DMS53 treated with DMSO at 0.1 percent for 48 hours (cell line): ENCODE results near the gene PER2.
"Not testable (repeated sequence)": the region's sequence is repeated elsewhere in the genome, so short reads cannot be mapped to it uniquely, and the experiment has no call there.

Experiments
- DNase-seq: peaks from one replicate; lab custom pipeline; 2025; ENCODE audit not compliant: unreplicated experiment; lab: John Stamatoyannopoulos, UW

Gene PER2

GRCh38 chr2:238287737-238288649 lies at the start of gene PER2:
Gene PER2 (minus strand): TSS chr2:238288610. CDS start chr2:238277936, 10,674 bp downstream.
- peak; percentile 61 for DNase-seq

GRCh38 chr2:238337846-238338245 lies 49.4 kb upstream of the PER2 start:
- no peak for DNase-seq

- DNase-seq, result no peak
Measured at GRCh38 chr2:238336793-238337444, 48.5 kb upstream of the PER2 start.

- DNase-seq, result no peak
Measured at GRCh38 chr2:238336151-238336550, 47.7 kb upstream of the PER2 start.

GRCh38 chr2:238335591-238335990 lies 47.2 kb upstream of the PER2 start:
- not testable (repeated sequence) for DNase-seq

GRCh38 chr2:238334885-238335284 lies 46.5 kb upstream of the PER2 start:
- DNase-seq, result no peak

- no peak for DNase-seq
Measured at GRCh38 chr2:238331916-238332315, 43.5 kb upstream of the PER2 start.

GRCh38 chr2:238330391-238330790 lies 42.0 kb upstream of the PER2 start:
- no peak for DNase-seq

GRCh38 chr2:238327751-238328150 lies 39.3 kb upstream of the PER2 start:
- no peak for DNase-seq

GRCh38 chr2:238326801-238327365 lies 38.5 kb upstream of the PER2 start:
- DNase-seq, result no peak

GRCh38 chr2:238325694-238326093 lies 37.3 kb upstream of the PER2 start:
- no peak for DNase-seq

- not testable (repeated sequence) for DNase-seq
Measured at GRCh38 chr2:238324248-238324647, 35.8 kb upstream of the PER2 start.

GRCh38 chr2:238322001-238322411 lies 33.6 kb upstream of the PER2 start:
- no peak for DNase-seq

- DNase-seq, result no peak
Measured at GRCh38 chr2:238321467-238321866, 33.1 kb upstream of the PER2 start.

- DNase-seq, result no peak
Measured at GRCh38 chr2:238320648-238321281, 32.4 kb upstream of the PER2 start.

GRCh38 chr2:238320246-238320647 lies 31.8 kb upstream of the PER2 start, which contains the start of gene TRAF3IP1:
Gene TRAF3IP1 (plus strand): TSS chr2:238320518. CDS start chr2:238320663, 145 bp downstream.
- peak; percentile 90 for DNase-seq

- no peak for DNase-seq
Measured at GRCh38 chr2:238315031-238315595, 26.7 kb upstream of the PER2 start.

- no peak for DNase-seq
Measured at GRCh38 chr2:238314576-238314975, 26.2 kb upstream of the PER2 start.

GRCh38 chr2:238313991-238314350 lies 25.6 kb upstream of the PER2 start:
- no peak for DNase-seq

- no peak for DNase-seq
Measured at GRCh38 chr2:238313289-238313990, 25.0 kb upstream of the PER2 start.
